Measurements from ENCODE around the gene TNFAIP6.

- TF ChIP-seq CTCF (IDR thresholded peaks at IDR 0.05) (no peak), POLR2A (IDR thresholded peaks at IDR 0.05) (no peak)
These were observed 2.6 kb upstream of the TNFAIP6 start for GRCh38 chr2:151354807-151355206.
